Measurements from ENCODE around the gene TSLP.

TSLP gene

GRCh38 chr5:111070272-111071134, 1.0 kb upstream of the TSLP start:
- Histone ChIP-seq H3K9me3 (ENCODE audit: control insufficient read depth, insufficient read depth, low read length) (no peaks in the 10 kb centered on the region), H3K27me3 (ENCODE audit: control insufficient read depth, insufficient read depth, low read length) (peaks cover 78% of the 10 kb centered on the region), H3K9ac (ENCODE audit: low read depth, low read length) (no peak overlapping the region), H3K36me3 (ENCODE audit: control insufficient read depth, insufficient read depth, low read length) (no peaks in the 10 kb centered on the region), H3K4me1 (ENCODE audit: control insufficient read depth, insufficient read depth, low read length) (peaks cover 10% of the 10 kb centered on the region), H3K4me3 (ENCODE audit: low read depth, low read length) (peak overlapping the region; percentile 65), H3K27ac (ENCODE audit: low read depth, low read length) (no peak overlapping the region)

- H3K9me3 ChIP-seq (ENCODE audit: control insufficient read depth, insufficient read depth, low read length) = no peaks in the 10 kb centered on the region
- H3K9ac ChIP-seq (ENCODE audit: low read depth, low read length) = 0 out of 2 replicates have a peak overlapping the region, but pooled peaks have one; percentile 18
- peak overlapping the region; percentile 78 for H3K4me3 ChIP-seq (ENCODE audit: low read depth, low read length)
- H3K27ac ChIP-seq (ENCODE audit: low read depth, low read length) = peak overlapping the region; percentile 9
- H3K27me3 ChIP-seq (ENCODE audit: control insufficient read depth, insufficient read depth, low read length) = peaks cover 68% of the 10 kb centered on the region
- H3K4me1 ChIP-seq (ENCODE audit: control insufficient read depth, insufficient read depth, low read length) = peaks cover 10% of the 10 kb centered on the region
- H3K36me3 ChIP-seq (ENCODE audit: control insufficient read depth, insufficient read depth, low read length) = no peaks in the 10 kb centered on the region
Measured at GRCh38 chr5:111072949-111073682, 1.6 kb downstream of the TSLP start.

GRCh38 chr5:111074244-111074643, 2.7 kb downstream of the TSLP start:
- Histone ChIP-seq H3K9ac (ENCODE audit: low read depth, low read length) (no peak overlapping the region), H3K4me3 (ENCODE audit: low read depth, low read length) (peak overlapping the region; percentile 78), H3K36me3 (ENCODE audit: control insufficient read depth, insufficient read depth, low read length) (no peaks in the 10 kb centered on the region), H3K27me3 (ENCODE audit: control insufficient read depth, insufficient read depth, low read length) (peaks cover 56% of the 10 kb centered on the region), H3K27ac (ENCODE audit: low read depth, low read length) (no peak overlapping the region), H3K9me3 (ENCODE audit: control insufficient read depth, insufficient read depth, low read length) (no peaks in the 10 kb centered on the region), H3K4me1 (ENCODE audit: control insufficient read depth, insufficient read depth, low read length) (peaks cover 10% of the 10 kb centered on the region)

GRCh38 chr5:111075520-111075919, 4.0 kb downstream of the TSLP start:
- no peak overlapping the region for H3K9ac ChIP-seq (ENCODE audit: low read depth, low read length)
- H3K4me3 ChIP-seq (ENCODE audit: low read depth, low read length) = no peak overlapping the region
- H3K27ac ChIP-seq (ENCODE audit: low read depth, low read length) = no peak overlapping the region
- H3K9me3 ChIP-seq (ENCODE audit: control insufficient read depth, insufficient read depth, low read length) = no peaks in the 10 kb centered on the region
- H3K4me1 ChIP-seq (ENCODE audit: control insufficient read depth, insufficient read depth, low read length) = peaks cover 10% of the 10 kb centered on the region
- no peaks in the 10 kb centered on the region for H3K36me3 ChIP-seq (ENCODE audit: control insufficient read depth, insufficient read depth, low read length)
- H3K27me3 ChIP-seq (ENCODE audit: control insufficient read depth, insufficient read depth, low read length) = peaks cover 44% of the 10 kb centered on the region

GRCh38 chr5:111076091-111076490, 4.6 kb downstream of the TSLP start:
- Histone ChIP-seq H3K4me1 (ENCODE audit: control insufficient read depth, insufficient read depth, low read length) (peaks cover 6% of the 10 kb centered on the region), H3K9ac (ENCODE audit: low read depth, low read length) (no peak overlapping the region), H3K9me3 (ENCODE audit: control insufficient read depth, insufficient read depth, low read length) (no peaks in the 10 kb centered on the region), H3K4me3 (ENCODE audit: low read depth, low read length) (no peak overlapping the region), H3K27ac (ENCODE audit: low read depth, low read length) (no peak overlapping the region), H3K27me3 (ENCODE audit: control insufficient read depth, insufficient read depth, low read length) (peaks cover 38% of the 10 kb centered on the region), H3K36me3 (ENCODE audit: control insufficient read depth, insufficient read depth, low read length) (no peaks in the 10 kb centered on the region)

- no peak overlapping the region for H3K9ac ChIP-seq (ENCODE audit: low read depth, low read length)
- H3K4me3 ChIP-seq (ENCODE audit: low read depth, low read length) = no peak overlapping the region
- no peaks in the 10 kb centered on the region for H3K36me3 ChIP-seq (ENCODE audit: control insufficient read depth, insufficient read depth, low read length)
- no peaks in the 10 kb centered on the region for H3K9me3 ChIP-seq (ENCODE audit: control insufficient read depth, insufficient read depth, low read length)
- peaks cover 22% of the 10 kb centered on the region for H3K27me3 ChIP-seq (ENCODE audit: control insufficient read depth, insufficient read depth, low read length)
- H3K27ac ChIP-seq (ENCODE audit: low read depth, low read length) = no peak overlapping the region
- H3K4me1 ChIP-seq (ENCODE audit: control insufficient read depth, insufficient read depth, low read length) = peaks cover 4% of the 10 kb centered on the region; the same call in 1 of the 2 replicates
Measured at GRCh38 chr5:111077678-111078077, 6.2 kb downstream of the TSLP start.

- Histone ChIP-seq H3K4me1 (ENCODE audit: control insufficient read depth, insufficient read depth, low read length) (no peaks in the 10 kb centered on the region), H3K4me3 (ENCODE audit: low read depth, low read length) (no peak overlapping the region), H3K27ac (ENCODE audit: low read depth, low read length) (no peak overlapping the region), H3K27me3 (ENCODE audit: control insufficient read depth, insufficient read depth, low read length) (peaks cover 2% of the 10 kb centered on the region; the same call in 1 of the 2 replicates), H3K36me3 (ENCODE audit: control insufficient read depth, insufficient read depth, low read length) (no peaks in the 10 kb centered on the region), H3K9me3 (ENCODE audit: control insufficient read depth, insufficient read depth, low read length) (no peaks in the 10 kb centered on the region), H3K9ac (ENCODE audit: low read depth, low read length) (no peak overlapping the region)
Measured at GRCh38 chr5:111079846-111080245, 8.3 kb downstream of the TSLP start.

GRCh38 chr5:111083323-111083722, 11.8 kb downstream of the TSLP start:
- no peak overlapping the region for H3K27ac ChIP-seq (ENCODE audit: low read depth, low read length)
- no peaks in the 10 kb centered on the region for H3K4me1 ChIP-seq (ENCODE audit: control insufficient read depth, insufficient read depth, low read length)
- no peaks in the 10 kb centered on the region for H3K27me3 ChIP-seq (ENCODE audit: control insufficient read depth, insufficient read depth, low read length)

GRCh38 chr5:111092062-111092853, 20.7 kb downstream of the TSLP start, which contains the start of gene WDR36:
TSS of gene WDR36 (plus strand) at chr5:111092348. CDS start at chr5:111092457, 109 bp downstream.
- Histone ChIP-seq H3K9ac (ENCODE audit: low read depth, low read length) (peak within 1 kb of the TSS; percentile 89), H3K27ac (ENCODE audit: low read depth, low read length) (peak within 1 kb of the TSS; percentile 83), H3K4me1 (ENCODE audit: control insufficient read depth, insufficient read depth, low read length) (peaks cover 8% of the 10 kb centered on the region), H3K36me3 (ENCODE audit: control insufficient read depth, insufficient read depth, low read length) (peaks cover 27% of the 10 kb centered on the region), H3K9me3 (ENCODE audit: control insufficient read depth, insufficient read depth, low read length) (peaks cover 11% of the 10 kb centered on the region), H3K27me3 (ENCODE audit: control insufficient read depth, insufficient read depth, low read length) (peaks cover 12% of the 10 kb centered on the region), H3K4me3 (ENCODE audit: low read depth, low read length) (peak within 1 kb of the TSS; percentile 98)

More at GRCh38 chr5:111083323-111083722, 11.8 kb downstream of the TSLP start:
- no peaks in the 10 kb centered on the region for H3K9me3 ChIP-seq (ENCODE audit: control insufficient read depth, insufficient read depth, low read length)
- H3K4me3 ChIP-seq (ENCODE audit: low read depth, low read length) = no peak overlapping the region
- no peaks in the 10 kb centered on the region for H3K36me3 ChIP-seq (ENCODE audit: control insufficient read depth, insufficient read depth, low read length)
- no peak overlapping the region for H3K9ac ChIP-seq (ENCODE audit: low read depth, low read length)

- Histone ChIP-seq H3K4me1 (ENCODE audit: control insufficient read depth, insufficient read depth, low read length) (peaks cover 8% of the 10 kb centered on the region), H3K27me3 (ENCODE audit: control insufficient read depth, insufficient read depth, low read length) (peaks cover 10% of the 10 kb centered on the region), H3K9me3 (ENCODE audit: control insufficient read depth, insufficient read depth, low read length) (peaks cover 9% of the 10 kb centered on the region), H3K36me3 (ENCODE audit: control insufficient read depth, insufficient read depth, low read length) (peaks cover 64% of the 10 kb centered on the region), H3K9ac (ENCODE audit: low read depth, low read length) (no peak overlapping the region), H3K4me3 (ENCODE audit: low read depth, low read length) (no peak overlapping the region), H3K27ac (ENCODE audit: low read depth, low read length) (no peak overlapping the region)
Measured at GRCh38 chr5:111095982-111096381, 24.5 kb downstream of the TSLP start.

All from HUES48 (cell line).